GM12801 (cell line): Measurements from ENCODE around the gene CLIP3.

Experiments used
- CTCF ChIP-seq: IDR thresholded peaks from one replicate; pipeline ENCODE4 v1.5.1; 2011; ENCODE audit warnings: control low read depth; ENCODE audit not compliant: insufficient read length; ENCODE audit errors: extremely low read depth

The CLIP3 gene

DNA sequence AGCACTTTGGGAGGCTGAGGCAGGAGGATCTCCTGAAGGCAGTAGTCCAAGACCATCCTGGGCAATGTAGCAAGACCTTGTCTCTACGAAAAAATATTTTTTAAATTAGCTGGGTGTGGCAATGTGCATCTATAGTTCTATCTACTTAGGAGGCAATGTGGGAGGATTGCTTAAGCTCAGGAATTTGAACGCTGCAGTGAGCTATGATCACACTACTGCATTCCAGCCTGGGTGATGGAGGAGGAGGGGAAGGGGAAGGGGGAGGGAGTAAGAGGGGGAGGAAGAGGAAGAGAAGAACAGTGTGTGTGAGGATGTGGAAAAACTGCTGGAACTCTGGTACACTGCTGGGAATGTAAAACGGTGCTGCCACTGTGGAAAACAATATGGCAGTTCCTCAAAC lies 9.2 kb upstream of the CLIP3 start:
- no peak for TF ChIP-seq CTCF

- TF ChIP-seq CTCF, result no peak
These were observed 7.8 kb upstream of the CLIP3 start for GRCh38 chr19:36040495-36040894.

- no peak for TF ChIP-seq CTCF
These were observed 1.4 kb downstream of the CLIP3 start for GRCh38 chr19:36031308-36031707.

DNA sequence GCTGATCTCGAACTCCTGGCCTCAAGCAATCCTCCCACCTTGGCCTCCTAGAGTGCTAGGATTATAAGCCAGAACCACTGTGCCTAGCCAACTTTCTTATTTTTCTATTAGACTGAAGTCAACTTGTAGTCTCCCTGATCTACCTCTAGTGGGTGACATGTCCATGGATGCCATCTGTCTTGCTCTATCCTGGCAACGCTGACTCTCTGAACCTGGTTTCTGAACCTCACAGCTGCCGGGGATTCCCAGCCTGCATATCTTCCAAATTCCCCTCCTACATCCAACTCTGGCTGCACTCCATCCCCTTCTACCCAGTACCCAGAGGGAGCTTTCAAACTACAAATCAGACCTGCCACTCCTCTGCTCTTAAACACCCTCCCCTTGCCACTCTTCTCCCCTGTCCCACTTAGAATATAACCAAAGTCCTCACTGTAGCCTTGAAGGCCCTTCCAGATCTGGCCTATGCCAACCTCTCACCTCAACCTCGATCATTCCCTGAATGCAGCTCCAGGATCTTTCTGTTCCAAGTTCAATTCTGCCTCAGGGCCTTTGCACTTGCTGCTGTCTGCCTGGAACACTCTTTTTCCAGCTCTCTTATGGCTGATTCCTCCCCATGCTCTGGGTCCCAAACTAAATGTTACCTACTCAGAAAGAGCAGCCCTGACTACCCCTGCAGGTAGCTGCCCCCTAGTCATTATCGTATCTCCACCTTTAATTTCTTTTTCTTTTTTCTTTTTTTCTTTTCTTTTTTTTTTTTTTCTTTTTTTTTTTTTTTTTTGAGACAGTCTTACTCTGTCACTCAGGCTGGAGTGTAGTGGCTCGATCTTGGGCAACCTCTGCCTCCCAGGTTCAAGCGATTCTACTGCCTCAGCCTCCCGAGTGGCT lies 2.2 kb downstream of the CLIP3 start:
- TF ChIP-seq CTCF, result no peak

GRCh38 chr19:36028313-36029041 lies 4.2 kb downstream of the CLIP3 start:
- no peak for TF ChIP-seq CTCF

- TF ChIP-seq CTCF, result no peak
These were observed 5.0 kb downstream of the CLIP3 start for GRCh38 chr19:36027696-36028095.

DNA sequence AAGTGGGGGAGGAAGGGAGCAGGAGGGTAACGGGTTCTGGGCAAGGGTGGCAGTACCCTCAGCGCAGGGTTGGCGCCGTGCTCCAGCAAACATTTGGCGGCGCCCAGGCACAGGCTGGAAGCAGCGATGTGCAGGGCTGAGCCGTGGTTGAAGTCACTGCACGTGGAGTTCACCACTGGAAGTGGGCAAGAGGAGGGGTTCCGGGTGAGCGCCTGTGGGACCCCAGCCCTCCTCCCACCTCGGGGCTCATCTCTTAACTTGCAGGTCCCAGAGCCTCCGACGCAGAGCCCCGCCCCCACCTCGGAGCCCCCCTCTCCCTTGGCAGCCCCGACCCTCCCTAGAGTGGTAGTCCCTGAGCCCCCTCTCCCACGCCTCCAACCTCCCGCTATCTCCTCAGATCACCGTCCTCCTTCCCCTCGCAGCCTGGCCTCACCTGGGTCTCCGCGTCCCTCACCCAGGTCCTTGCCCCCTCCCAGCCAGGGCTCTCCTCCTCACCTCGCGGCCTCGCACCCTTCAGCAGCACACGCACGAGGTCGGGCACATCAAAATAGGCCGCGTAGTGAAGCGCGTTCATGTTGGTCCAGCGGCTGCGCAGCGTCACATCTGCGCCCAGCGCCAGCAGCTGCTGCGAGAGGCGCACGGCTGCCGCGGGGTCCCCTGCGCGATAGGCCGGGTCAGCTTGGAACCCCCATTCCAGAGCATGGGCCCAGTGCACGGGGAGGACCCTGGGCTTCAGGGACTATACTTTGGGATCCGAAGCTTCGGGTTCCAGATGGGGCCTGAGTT lies 6.4 kb downstream of the CLIP3 start:
- no peak for TF ChIP-seq CTCF
